Stomach (tissue), 9 donors: Measurements from ENCODE around the gene TTLL4. TPM values are rescaled to one million over a fixed set of nuclear protein-coding genes. Genes with fewer than 3 reads are reported as not detected.

Source experiments
- DNase-seq, 2 donors: peaks; one replicate each; pipeline versions ENCODE4 v3.0.0 to v3.0.0-alpha.2; 2013 to 2019
- H3K27ac ChIP-seq, 5 donors: fragments of 200-600 bp in 4 of 5; sonication (generic) in 4 of 5; one replicate each; pipeline ENCODE4 v1.5.1; 2013 to 2019; ENCODE audit warnings: mild to moderate bottlenecking in 1 of 5, moderate library complexity in 1 of 5
- H3K27me3 ChIP-seq, 3 donors: fragments of 200-600 bp; sonication (generic); one replicate each; pipeline ENCODE4 v1.5.1; 2017 to 2019; ENCODE audit warnings: mixed run types in 1 of 3
- H3K36me3 ChIP-seq, 4 donors: fragments of 200-600 bp; sonication (generic); 1 replicate in 3 of 4; 2 replicates in 1 of 4; pipeline ENCODE4 v1.5.1; 2016 to 2019
- H3K4me1 ChIP-seq, 4 donors: fragments of 200-600 bp; sonication (generic); one replicate each; pipeline ENCODE4 v1.5.1; 2016 to 2019
- H3K4me3 ChIP-seq, 4 donors: fragments of 200-600 bp; sonication (generic) in 3 of 4; one replicate each; pipeline ENCODE4 v1.5.1; 2016 to 2019; ENCODE audit warnings: mild to moderate bottlenecking in 1 of 4
- H3K9me3 ChIP-seq, 4 donors: fragments of 200-600 bp; sonication (generic); one replicate each; pipeline ENCODE4 v1.5.1; 2016 to 2019
- EP300 ChIP-seq: sonication (generic); formaldehyde crosslinking; IDR thresholded peaks from one replicate; pipeline ENCODE4 v1.6.1; 2017; ENCODE audit warnings: antibody characterized with exemption
- POLR2A ChIP-seq, 4 donors: fragments of 450-650 bp; IDR thresholded peaks; one replicate each; pipeline ENCODE4 v1.6.1; 2016; ENCODE audit warnings: antibody characterized with exemption in 4 of 4, control low read depth in 2 of 4, mild to moderate bottlenecking in 1 of 4, moderate library complexity in 1 of 4
- POLR2AphosphoS5 ChIP-seq, 3 donors: sonication (generic); formaldehyde crosslinking; IDR thresholded peaks; one replicate each; pipeline ENCODE4 v1.6.1; 2016; ENCODE audit warnings: antibody characterized with exemption in 3 of 3
- WGBS, 5 donors: extraction: QIAGEN DNeasy Blood & Tissue Kit in 3 of 5; methylation state at CpG; one replicate each; pipeline versions ENCODE4 v1.1.5 to v1.1.7; 2013 to 2018; 5-methylcytosine and 5-hydroxymethylcytosine counted together
- intact Hi-C: fragments of 100-400 bp; cut with DNase I; formaldehyde crosslinking; loops from one replicate; pipeline ENCODE4 v1.15.1; 2023; ENCODE audit warnings: low total_unique reads
- polyA plus RNA-seq, 3 donors: library from polyadenylated mRNA; stranded (reverse); fragments of 200-250 nt; gene quantifications; one replicate each; pipeline ENCODE4 v1.2.3, GENCODE V29; 2013
- total RNA-seq, 5 donors: library from RNA; depleted of rRNA; stranded (reverse); fragments of >200 nt; gene quantifications; one replicate each; pipeline versions ENCODE4 v1.1.0 to v1.2.3, GENCODE V29; 2014 to 2016
- TF ChIP-seq, protein P1 (sequence below), 7 experiments: fragments of 450-650 bp in 4 of 7; fragments of 200-600 bp in 3 of 7; sonication (generic) in 3 of 7; IDR thresholded peaks; one replicate each; pipeline ENCODE4 v1.5.1; 2016 to 2019; ENCODE audit warnings: antibody characterized with exemption in 7 of 7, control low read depth in 2 of 7, mild to moderate bottlenecking in 1 of 7
- donor health status: healthy with polysubstance abuse.
- donor health status: Bipolar disorder and iron deficiency.
- donor health status: healthy.

The TTLL4 gene
- total and polyA plus RNA-seq, 8 donors, result 8.8 to 139 (median 13.9) TPM

GRCh38 chr2:218781691-218782527 is 71.3 kb downstream of the TTLL4 start, which contains the start of gene CYP27A1:
Gene CYP27A1 (plus strand): TSS chr2:218782147. CDS start chr2:218782183, 36 bp downstream.
- peaks cover 0 to 11% (median 10%) of the 10 kb centered on the region in 3 donors for H3K27me3 ChIP-seq
- intact Hi-C loops, result no loop called here
- DNase-seq, result peak; percentile 39 to 78
- WGBS, 5 donors, result 1 to 3% (median 2%) methylated on average over 35 to 76 of the region's 76 CpGs
- no peak for TF ChIP-seq POLR2A (IDR thresholded peaks at IDR 0.05)
- TF ChIP-seq EP300, result no peak
- TF ChIP-seq, protein P1, sequence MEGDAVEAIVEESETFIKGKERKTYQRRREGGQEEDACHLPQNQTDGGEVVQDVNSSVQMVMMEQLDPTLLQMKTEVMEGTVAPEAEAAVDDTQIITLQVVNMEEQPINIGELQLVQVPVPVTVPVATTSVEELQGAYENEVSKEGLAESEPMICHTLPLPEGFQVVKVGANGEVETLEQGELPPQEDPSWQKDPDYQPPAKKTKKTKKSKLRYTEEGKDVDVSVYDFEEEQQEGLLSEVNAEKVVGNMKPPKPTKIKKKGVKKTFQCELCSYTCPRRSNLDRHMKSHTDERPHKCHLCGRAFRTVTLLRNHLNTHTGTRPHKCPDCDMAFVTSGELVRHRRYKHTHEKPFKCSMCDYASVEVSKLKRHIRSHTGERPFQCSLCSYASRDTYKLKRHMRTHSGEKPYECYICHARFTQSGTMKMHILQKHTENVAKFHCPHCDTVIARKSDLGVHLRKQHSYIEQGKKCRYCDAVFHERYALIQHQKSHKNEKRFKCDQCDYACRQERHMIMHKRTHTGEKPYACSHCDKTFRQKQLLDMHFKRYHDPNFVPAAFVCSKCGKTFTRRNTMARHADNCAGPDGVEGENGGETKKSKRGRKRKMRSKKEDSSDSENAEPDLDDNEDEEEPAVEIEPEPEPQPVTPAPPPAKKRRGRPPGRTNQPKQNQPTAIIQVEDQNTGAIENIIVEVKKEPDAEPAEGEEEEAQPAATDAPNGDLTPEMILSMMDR (IDR thresholded peaks at IDR 0.05), result no peak
- peak in 1 of 3 donors; percentile 4 for TF ChIP-seq POLR2AphosphoS5 (IDR thresholded peaks at IDR 0.05)
- H3K36me3 ChIP-seq, result no peaks in the 10 kb centered on the region
- peaks cover 0 to 8% (median 2%) of the 10 kb centered on the region in 4 donors for H3K9me3 ChIP-seq
- H3K27ac ChIP-seq, result peak within 1 kb of the TSS; percentile 68 to 87 (median 78)
- H3K4me3 ChIP-seq, result peak within 1 kb of the TSS; percentile 64 to 70 (median 66)
- H3K4me1 ChIP-seq, result peaks cover 12 to 45% (median 22%) of the 10 kb centered on the region in 4 donors

- 11 to 22% (median 19%) methylated on average over 6 of the region's 6 CpGs for WGBS, 5 donors
- Histone ChIP-seq H3K27ac (peak overlapping the region in 4 of 5 donors; percentile 68 to 87 (median 80)), H3K9me3 (peaks cover 0 to 3% (median 0%) of the 10 kb centered on the region in 4 donors), H3K4me3 (peak overlapping the region; percentile 64 to 70 (median 66)), H3K27me3 (peaks cover 0 to 11% (median 10%) of the 10 kb centered on the region in 3 donors), H3K36me3 (no peaks in the 10 kb centered on the region), H3K4me1 (peaks cover 12 to 45% (median 22%) of the 10 kb centered on the region in 4 donors)
- intact Hi-C loops, result no loop called here
- TF ChIP-seq POLR2AphosphoS5 (IDR thresholded peaks at IDR 0.05) (no peak), EP300 (no peak), POLR2A (IDR thresholded peaks at IDR 0.05) (no peak)
- DNase-seq, result peak in 1 of 2 donors; percentile 45
Observed at GRCh38 chr2:218782528-218782844, 71.9 kb downstream of the TTLL4 start.

GRCh38 chr2:218783688-218784087 is 73.1 kb downstream of the TTLL4 start:
- intact Hi-C loops, result no loop called here

GRCh38 chr2:218785103-218785502 is 74.5 kb downstream of the TTLL4 start:
- Histone ChIP-seq H3K4me1 (peaks cover 12 to 45% (median 22%) of the 10 kb centered on the region in 4 donors), H3K27me3 (peaks cover 0 to 11% (median 10%) of the 10 kb centered on the region in 3 donors), H3K27ac (no peak overlapping the region), H3K9me3 (peaks cover 0 to 4% (median 0%) of the 10 kb centered on the region in 4 donors), H3K4me3 (no peak overlapping the region), H3K36me3 (no peaks in the 10 kb centered on the region)
- intact Hi-C loops, result no loop called here
- WGBS, 5 donors, result 16 to 40% (median 24%) methylated on average over 1 of the region's 1 CpG
- peak in 1 of 2 donors; percentile 50 for DNase-seq
- TF ChIP-seq, protein P1 (IDR thresholded peaks at IDR 0.05), result no peak
- TF ChIP-seq POLR2AphosphoS5 (IDR thresholded peaks at IDR 0.05), result no peak
- TF ChIP-seq POLR2A (IDR thresholded peaks at IDR 0.05), result no peak
- no peak for TF ChIP-seq EP300

More at GRCh38 chr2:218783688-218784087, 73.1 kb downstream of the TTLL4 start:
- TF ChIP-seq POLR2A (IDR thresholded peaks at IDR 0.05) (no peak), POLR2AphosphoS5 (IDR thresholded peaks at IDR 0.05) (no peak), EP300 (no peak)
- TF ChIP-seq, protein P1 (IDR thresholded peaks at IDR 0.05), result no peak
- H3K36me3 ChIP-seq, result no peaks in the 10 kb centered on the region
- H3K27me3 ChIP-seq, result peaks cover 0 to 11% (median 10%) of the 10 kb centered on the region in 3 donors
- H3K4me1 ChIP-seq, result peaks cover 12 to 45% (median 22%) of the 10 kb centered on the region in 4 donors
- H3K4me3 ChIP-seq, result peak overlapping the region in 1 of 4 donors; percentile 28
- peaks cover 0 to 4% (median 0%) of the 10 kb centered on the region in 4 donors for H3K9me3 ChIP-seq
- DNase-seq, result no peak
- 89 to 95% (median 92%) methylated on average over 4 of the region's 4 CpGs for WGBS, 5 donors
- H3K27ac ChIP-seq, result no peak overlapping the region
